Neural crest cell (in vitro differentiated cells): Measurements from ENCODE around the gene STARD3. TPM values are rescaled to one million over a fixed set of nuclear protein-coding genes. Genes with fewer than 3 reads are reported as not detected.

Experiments used
- DNase-seq: peaks from one replicate; pipeline ENCODE4 v3.0.0; 2021; ENCODE audit warnings: low read depth, mixed read lengths, low spot score
- H3K27ac Mint-ChIP-seq: one replicate; pipeline ENCODE4 v1.8.0; 2021; ENCODE audit warnings: mild to moderate bottlenecking, mixed read lengths; ENCODE audit not compliant: unreplicated experiment
- H3K27me3 Mint-ChIP-seq: 2 replicates; pipeline ENCODE4 v1.8.0; 2021; ENCODE audit warnings: low read depth, mild to moderate bottlenecking, mixed read lengths
- H3K36me3 Mint-ChIP-seq: 2 replicates; pipeline ENCODE4 v1.8.0; 2021; ENCODE audit warnings: low read depth, mild to moderate bottlenecking, mixed read lengths
- H3K4me1 Mint-ChIP-seq: 2 replicates; pipeline ENCODE4 v1.8.0; 2021; ENCODE audit warnings: mixed read lengths
- H3K4me3 Mint-ChIP-seq: one replicate; pipeline ENCODE4 v1.8.0; 2021; ENCODE audit warnings: mild to moderate bottlenecking, mixed read lengths
- H3K9me3 Mint-ChIP-seq: 2 replicates; pipeline ENCODE4 v1.8.0; 2021; ENCODE audit warnings: mixed read lengths
- CTCF ChIP-seq: fragments of 200-600 bp; sonication (generic); conservative IDR thresholded peaks from 2 replicates; pipeline ENCODE4 v1.5.0; 2021; ENCODE audit warnings: antibody characterized with exemption, mild to moderate bottlenecking
- total RNA-seq: library from RNA; stranded (reverse); gene quantifications from 2 replicates; pipeline ENCODE4 v1.2.1, GENCODE V29; 2021

STARD3 gene
- total RNA-seq, 1 donor from 2014 or later: 60.6 TPM

- Mint-ChIP-seq H3K4me3 (no peak overlapping the region), H3K4me1 (no peaks in the 10 kb centered on the region), H3K27me3 (peaks cover 98% of the 10 kb centered on the region), H3K9me3 (no peaks in the 10 kb centered on the region), H3K27ac (no peak overlapping the region), H3K36me3 (no peaks in the 10 kb centered on the region)
- no peak for DNase-seq
- TF ChIP-seq CTCF: no peak
Measured at GRCh38 chr17:39602533-39603303, 34.2 kb upstream of the STARD3 start.

- TF ChIP-seq CTCF: no peak
- H3K9me3 Mint-ChIP-seq: no peaks in the 10 kb centered on the region
- no peak overlapping the region for H3K4me3 Mint-ChIP-seq
- no peaks in the 10 kb centered on the region for H3K4me1 Mint-ChIP-seq
- no peak for DNase-seq
- H3K27me3 Mint-ChIP-seq: peaks cover 98% of the 10 kb centered on the region
- no peaks in the 10 kb centered on the region for H3K36me3 Mint-ChIP-seq
- H3K27ac Mint-ChIP-seq: no peak overlapping the region
Measured at GRCh38 chr17:39603304-39604016, 33.5 kb upstream of the STARD3 start.

- Mint-ChIP-seq H3K9me3 (no peaks in the 10 kb centered on the region), H3K4me3 (no peak overlapping the region), H3K27me3 (peaks cover 98% of the 10 kb centered on the region), H3K4me1 (no peaks in the 10 kb centered on the region), H3K36me3 (no peaks in the 10 kb centered on the region), H3K27ac (no peak overlapping the region)
- TF ChIP-seq CTCF: no peak
- no peak for DNase-seq
Measured at GRCh38 chr17:39604911-39605491, 31.9 kb upstream of the STARD3 start.

GRCh38 chr17:39605492-39606433, 31.2 kb upstream of the STARD3 start:
- peaks cover 98% of the 10 kb centered on the region for H3K27me3 Mint-ChIP-seq
- H3K36me3 Mint-ChIP-seq: no peaks in the 10 kb centered on the region
- TF ChIP-seq CTCF: no peak
- H3K4me3 Mint-ChIP-seq: no peak overlapping the region
- no peak for DNase-seq
- H3K9me3 Mint-ChIP-seq: no peaks in the 10 kb centered on the region
- H3K27ac Mint-ChIP-seq: no peak overlapping the region
- no peaks in the 10 kb centered on the region for H3K4me1 Mint-ChIP-seq
